Gastrocnemius medialis (tissue), 4 donors: ENCODE results near the gene ZNRF1. TPM values are rescaled to one million over a fixed set of nuclear protein-coding genes. Genes with fewer than 3 reads are reported as not detected.

Experiments
- ATAC-seq, 2 donors: fragments of 150-250 bp; one replicate each; pipeline ENCODE4 v1.9.1; 2016
- DNase-seq, 2 donors: peaks; one replicate each; pipeline ENCODE4 v3.0.0-alpha.2; 2019
- H3K27ac ChIP-seq, 4 donors: fragments of 200-600 bp; sonication (generic); 1 replicate in 1 of 4; 2 replicates in 3 of 4; pipeline ENCODE4 v1.5.1; 2016 to 2018; ENCODE audit warnings: mild to moderate bottlenecking in 2 of 4, moderate library complexity in 1 of 4
- H3K27me3 ChIP-seq, 3 donors: fragments of 200-600 bp; sonication (generic) in 2 of 3; 1 replicate in 1 of 3; 2 replicates in 2 of 3; pipeline versions ENCODE4 v1.5.1 to v1.6.0; 2016 to 2019; ENCODE audit warnings: mild to moderate bottlenecking in 1 of 3, moderate library complexity in 1 of 3
- H3K36me3 ChIP-seq, 2 donors: fragments of 200-600 bp; sonication (generic) in 1 of 2; one replicate each; pipeline ENCODE4 v1.5.1; 2017 to 2018
- H3K4me1 ChIP-seq, 2 donors: fragments of 200-600 bp; sonication (generic) in 1 of 2; one replicate each; pipeline ENCODE4 v1.5.1; 2016 to 2017; ENCODE audit warnings: mild to moderate bottlenecking in 2 of 2
- H3K4me3 ChIP-seq, 4 donors: fragments of 200-600 bp; sonication (generic) in 3 of 4; 1 replicate in 1 of 4; 2 replicates in 3 of 4; pipeline ENCODE4 v1.5.1; 2016 to 2019; ENCODE audit warnings: mild to moderate bottlenecking in 2 of 4
- H3K9me3 ChIP-seq, 3 donors: fragments of 200-600 bp; sonication (generic) in 2 of 3; 1 replicate in 1 of 3; 2 replicates in 2 of 3; pipeline ENCODE4 v1.5.1; 2016 to 2019
- CTCF ChIP-seq, 5 experiments: fragments of 450-650 bp in 3 of 5; fragments of 200-600 bp in 2 of 5; sonication (generic) in 2 of 5; IDR thresholded peaks in 4 of 5; conservative IDR thresholded peaks in 1 of 5; 1 replicate in 4 of 5; 2 replicates in 1 of 5; pipeline ENCODE4 v1.5.1; 2016 to 2019; ENCODE audit warnings: antibody characterized with exemption in 5 of 5, mild to moderate bottlenecking in 3 of 5, moderate library complexity in 3 of 5
- POLR2A ChIP-seq, 2 donors: fragments of 450-650 bp; IDR thresholded peaks; one replicate each; pipeline ENCODE4 v1.6.1; 2017; ENCODE audit warnings: antibody characterized with exemption in 2 of 2, mild to moderate bottlenecking in 2 of 2, moderate library complexity in 2 of 2
- in situ Hi-C, 4 donors: fragments of 200-750 bp; cut with MboI; loops; one replicate each; pipeline versions ENCODE4 v1.15.0 to v1.8.0; 2017; ENCODE audit warnings: low sequenced_read_pairs in 4 of 4
- intact Hi-C: fragments of 100-400 bp; cut with DNase I; formaldehyde crosslinking; loops from one replicate; pipeline ENCODE4 v1.15.1; 2023; ENCODE audit warnings: low total_unique reads
- total RNA-seq, 4 donors: library from RNA; depleted of rRNA; stranded (reverse); fragments of >200 nt; gene quantifications; one replicate each; pipeline versions ENCODE4 v1.1.0 to v1.2.3, GENCODE V29; 2016

Gene ZNRF1
- total RNA-seq, 4 donors from 2014 or later: 21.7 to 37.1 (median 30.2) TPM

- no peaks in the 10 kb centered on the region for H3K27me3 ChIP-seq
- TF ChIP-seq POLR2A (IDR thresholded peaks at IDR 0.05): no peak
- TF ChIP-seq CTCF (IDR thresholded peaks at IDR 0.05 in 4 of 5, conservative IDR thresholded peaks at IDR 0.05 in 1 of 5): no peak
- no peak overlapping the region for H3K27ac ChIP-seq
- H3K9me3 ChIP-seq: no peaks in the 10 kb centered on the region
- DNase-seq (no peak), ATAC-seq (no peak)
- no peaks in the 10 kb centered on the region for H3K36me3 ChIP-seq
- H3K4me1 ChIP-seq: no peaks in the 10 kb centered on the region
- intact Hi-C loops (no loop called here), in situ Hi-C loops (loop anchor here (5.0 to 25.0 kb wide), 4 partner anchors 126 to 646 kb away; partner anchors contain the start of genes KARS1 (in 1 of the 4), LDHD (in 1 of the 4) and TERF2IP (in 1 of the 4))
- H3K4me3 ChIP-seq: no peak overlapping the region
Observed at GRCh38 chr16:74990832-74991231, 8.0 kb upstream of the ZNRF1 start.

- intact Hi-C loops (no loop called here), in situ Hi-C loops (loop anchor here (5.0 to 25.0 kb wide), 4 partner anchors 126 to 646 kb away; partner anchors contain the start of genes KARS1 (in 1 of the 4), LDHD (in 1 of the 4) and TERF2IP (in 1 of the 4))
- Histone ChIP-seq H3K27me3 (no peaks in the 10 kb centered on the region), H3K36me3 (no peaks in the 10 kb centered on the region), H3K27ac (no peak overlapping the region), H3K9me3 (no peaks in the 10 kb centered on the region), H3K4me3 (no peak overlapping the region), H3K4me1 (no peaks in the 10 kb centered on the region)
- no peak for ATAC-seq
- TF ChIP-seq CTCF (IDR thresholded peaks at IDR 0.05 in 4 of 5, conservative IDR thresholded peaks at IDR 0.05 in 1 of 5) (no peak), POLR2A (IDR thresholded peaks at IDR 0.05) (no peak)
- no peak for DNase-seq
Observed at GRCh38 chr16:74991268-74991592, 7.6 kb upstream of the ZNRF1 start.

GRCh38 chr16:74991593-74992403 is 7.0 kb upstream of the ZNRF1 start:
- no peak for DNase-seq
- no peak overlapping the region for H3K27ac ChIP-seq
- in situ Hi-C loops: loop anchor here (5.0 to 25.0 kb wide), 4 partner anchors 126 to 646 kb away; partner anchors contain the start of genes KARS1 (in 1 of the 4), LDHD (in 1 of the 4) and TERF2IP (in 1 of the 4)
- no peaks in the 10 kb centered on the region for H3K27me3 ChIP-seq
- no peaks in the 10 kb centered on the region for H3K4me1 ChIP-seq
- no peaks in the 10 kb centered on the region for H3K9me3 ChIP-seq
- no peak overlapping the region for H3K4me3 ChIP-seq
- ATAC-seq: no peak
- no peaks in the 10 kb centered on the region for H3K36me3 ChIP-seq
- TF ChIP-seq CTCF (IDR thresholded peaks at IDR 0.05 in 4 of 5, conservative IDR thresholded peaks at IDR 0.05 in 1 of 5) (no peak), POLR2A (IDR thresholded peaks at IDR 0.05) (no peak)
- intact Hi-C loops: no loop called here

- intact Hi-C loops (loop anchor here (5.0 kb wide), 1 partner anchor 699 kb away; the partner anchor contains the start of gene PSMD7), in situ Hi-C loops (loop anchor here in 3 of 4 donors (5.0 to 25.0 kb wide), 4 partner anchors 111 to 641 kb away; partner anchors contain the start of genes KARS1 (in 1 of the 3) and TERF2IP (in 1 of the 3))
- no peaks in the 10 kb centered on the region for H3K27me3 ChIP-seq
- DNase-seq (no peak), ATAC-seq (no peak)
- H3K4me3 ChIP-seq: no peak overlapping the region
- H3K9me3 ChIP-seq: no peaks in the 10 kb centered on the region
- TF ChIP-seq POLR2A (IDR thresholded peaks at IDR 0.05) (no peak), CTCF (IDR thresholded peaks at IDR 0.05 in 4 of 5, conservative IDR thresholded peaks at IDR 0.05 in 1 of 5) (no peak)
- no peaks in the 10 kb centered on the region for H3K36me3 ChIP-seq
- peaks cover 10 to 13% of the 10 kb centered on the region in 2 donors for H3K4me1 ChIP-seq
- no peak overlapping the region for H3K27ac ChIP-seq
Observed at GRCh38 chr16:74995986-74996385, 2.8 kb upstream of the ZNRF1 start.
